Measurements from ENCODE around the gene CROCC2. TPM values are rescaled to one million over a fixed set of nuclear protein-coding genes. Genes with fewer than 3 reads are reported as not detected.

The CROCC2 gene
- total and polyA plus RNA-seq, 2 of the 13 experiments (the other 11 are each of a cell fraction or from before 2014, with no cell fraction given) = not detected

DNA sequence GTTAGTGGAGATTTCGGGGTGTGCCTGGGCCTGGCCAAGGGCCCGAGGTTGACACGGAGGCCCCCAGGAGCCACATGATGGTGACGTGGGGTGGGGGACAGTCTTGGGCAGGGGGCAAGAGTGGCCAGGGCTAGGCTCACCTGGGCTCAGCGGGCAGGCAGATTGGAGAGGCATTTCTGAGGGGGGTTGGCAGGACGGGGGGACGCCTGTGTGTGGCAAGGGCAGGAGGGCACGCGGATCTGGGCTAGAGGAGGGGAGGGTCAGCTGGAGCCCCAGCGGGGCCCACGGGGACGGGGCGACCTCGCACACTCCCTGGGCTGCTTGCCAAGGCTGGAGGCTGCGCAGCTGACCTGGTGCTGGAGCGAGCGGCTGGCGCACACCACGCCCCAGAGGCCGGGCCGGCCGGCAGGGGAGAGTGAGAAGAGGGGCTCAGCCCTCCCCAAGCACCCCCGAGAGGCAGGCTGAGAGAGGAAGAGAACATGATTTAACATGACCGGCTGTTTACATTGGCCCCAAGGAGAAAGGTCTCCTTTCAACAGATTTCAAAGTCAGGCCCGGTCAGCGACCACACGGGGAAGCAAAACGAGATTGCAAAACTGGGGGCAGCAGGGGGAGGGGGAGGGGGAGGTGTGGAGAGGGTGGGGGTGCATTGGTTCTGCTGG is 54.3 kb downstream of the CROCC2 start (continued):
- peak; percentile 91; the same call in 1 of the 2 replicates for TF ChIP-seq ZNF558 (CRISPR knock-in tag; IDR thresholded peaks at IDR 0.05; ENCODE audit: borderline replicate concordance)
- peak; percentile 81 for TF ChIP-seq RBFOX2 (IDR thresholded peaks at IDR 0.05; ENCODE audit: low read depth, low read length)
- TF ChIP-seq, protein P1, sequence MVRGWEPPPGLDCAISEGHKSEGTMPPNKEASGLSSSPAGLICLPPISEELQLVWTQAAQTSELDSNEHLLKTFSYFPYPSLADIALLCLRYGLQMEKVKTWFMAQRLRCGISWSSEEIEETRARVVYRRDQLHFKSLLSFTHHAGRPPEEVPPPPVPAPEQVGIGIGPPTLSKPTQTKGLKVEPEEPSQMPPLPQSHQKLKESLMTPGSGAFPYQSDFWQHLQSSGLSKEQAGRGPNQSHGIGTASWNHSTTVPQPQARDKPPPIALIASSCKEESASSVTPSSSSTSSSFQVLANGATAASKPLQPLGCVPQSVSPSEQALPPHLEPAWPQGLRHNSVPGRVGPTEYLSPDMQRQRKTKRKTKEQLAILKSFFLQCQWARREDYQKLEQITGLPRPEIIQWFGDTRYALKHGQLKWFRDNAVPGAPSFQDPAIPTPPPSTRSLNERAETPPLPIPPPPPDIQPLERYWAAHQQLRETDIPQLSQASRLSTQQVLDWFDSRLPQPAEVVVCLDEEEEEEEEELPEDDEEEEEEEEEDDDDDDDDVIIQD (CRISPR knock-in tag; IDR thresholded peaks at IDR 0.05; ENCODE audit: low read depth) = no peak
- no peak for TF ChIP-seq SUZ12 (IDR thresholded peaks at IDR 0.05; ENCODE audit: low read depth, low read length)
- TF ChIP-seq, protein P2, sequence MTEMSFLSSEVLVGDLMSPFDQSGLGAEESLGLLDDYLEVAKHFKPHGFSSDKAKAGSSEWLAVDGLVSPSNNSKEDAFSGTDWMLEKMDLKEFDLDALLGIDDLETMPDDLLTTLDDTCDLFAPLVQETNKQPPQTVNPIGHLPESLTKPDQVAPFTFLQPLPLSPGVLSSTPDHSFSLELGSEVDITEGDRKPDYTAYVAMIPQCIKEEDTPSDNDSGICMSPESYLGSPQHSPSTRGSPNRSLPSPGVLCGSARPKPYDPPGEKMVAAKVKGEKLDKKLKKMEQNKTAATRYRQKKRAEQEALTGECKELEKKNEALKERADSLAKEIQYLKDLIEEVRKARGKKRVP (CRISPR knock-in tag; IDR thresholded peaks at IDR 0.05) = peak in 1 of 2 experiments; percentile 86; a peak in 2 of 4 replicates
- TF ChIP-seq, protein P3, sequence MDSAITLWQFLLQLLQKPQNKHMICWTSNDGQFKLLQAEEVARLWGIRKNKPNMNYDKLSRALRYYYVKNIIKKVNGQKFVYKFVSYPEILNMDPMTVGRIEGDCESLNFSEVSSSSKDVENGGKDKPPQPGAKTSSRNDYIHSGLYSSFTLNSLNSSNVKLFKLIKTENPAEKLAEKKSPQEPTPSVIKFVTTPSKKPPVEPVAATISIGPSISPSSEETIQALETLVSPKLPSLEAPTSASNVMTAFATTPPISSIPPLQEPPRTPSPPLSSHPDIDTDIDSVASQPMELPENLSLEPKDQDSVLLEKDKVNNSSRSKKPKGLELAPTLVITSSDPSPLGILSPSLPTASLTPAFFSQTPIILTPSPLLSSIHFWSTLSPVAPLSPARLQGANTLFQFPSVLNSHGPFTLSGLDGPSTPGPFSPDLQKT (CRISPR knock-in tag; IDR thresholded peaks at IDR 0.05; ENCODE audit: borderline replicate concordance) = no peak
- TF ChIP-seq BCL6 (CRISPR knock-in tag; IDR thresholded peaks at IDR 0.05) = peak; percentile 41
- TF ChIP-seq THAP11 (CRISPR knock-in tag; IDR thresholded peaks at IDR 0.05) = peak; percentile 70
- TF ChIP-seq, protein P4, sequence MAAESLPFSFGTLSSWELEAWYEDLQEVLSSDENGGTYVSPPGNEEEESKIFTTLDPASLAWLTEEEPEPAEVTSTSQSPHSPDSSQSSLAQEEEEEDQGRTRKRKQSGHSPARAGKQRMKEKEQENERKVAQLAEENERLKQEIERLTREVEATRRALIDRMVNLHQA (CRISPR knock-in tag; IDR thresholded peaks at IDR 0.05) = 0 out of 2 replicates have a peak, but pooled peaks have one; percentile 29
- peak; percentile 38; the same call in 1 of the 2 replicates for TF ChIP-seq TGIF2 (CRISPR knock-in tag; IDR thresholded peaks at IDR 0.05)
- peak; percentile 85 for TF ChIP-seq HOXA3 (CRISPR knock-in tag; IDR thresholded peaks at IDR 0.05)
- TF ChIP-seq NCOA2 (CRISPR knock-in tag; IDR thresholded peaks at IDR 0.05) = peak; percentile 80; the same call in 1 of the 2 replicates
- no peak for TF ChIP-seq XBP1 (CRISPR knock-in tag; IDR thresholded peaks at IDR 0.05)
- TF ChIP-seq ZNF253 (CRISPR knock-in tag; IDR thresholded peaks at IDR 0.05; ENCODE audit: borderline replicate concordance) = no peak
- peak; percentile 82; the same call in 1 of the 2 replicates for TF ChIP-seq FOXK1 (CRISPR knock-in tag; IDR thresholded peaks at IDR 0.05; ENCODE audit: borderline replicate concordance, low read depth)
- TF ChIP-seq, protein P5, sequence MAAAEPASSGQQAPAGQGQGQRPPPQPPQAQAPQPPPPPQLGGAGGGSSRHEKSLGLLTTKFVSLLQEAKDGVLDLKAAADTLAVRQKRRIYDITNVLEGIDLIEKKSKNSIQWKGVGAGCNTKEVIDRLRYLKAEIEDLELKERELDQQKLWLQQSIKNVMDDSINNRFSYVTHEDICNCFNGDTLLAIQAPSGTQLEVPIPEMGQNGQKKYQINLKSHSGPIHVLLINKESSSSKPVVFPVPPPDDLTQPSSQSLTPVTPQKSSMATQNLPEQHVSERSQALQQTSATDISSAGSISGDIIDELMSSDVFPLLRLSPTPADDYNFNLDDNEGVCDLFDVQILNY (CRISPR knock-in tag; conservative IDR thresholded peaks at IDR 0.05) = no peak
- TF ChIP-seq, protein P6, sequence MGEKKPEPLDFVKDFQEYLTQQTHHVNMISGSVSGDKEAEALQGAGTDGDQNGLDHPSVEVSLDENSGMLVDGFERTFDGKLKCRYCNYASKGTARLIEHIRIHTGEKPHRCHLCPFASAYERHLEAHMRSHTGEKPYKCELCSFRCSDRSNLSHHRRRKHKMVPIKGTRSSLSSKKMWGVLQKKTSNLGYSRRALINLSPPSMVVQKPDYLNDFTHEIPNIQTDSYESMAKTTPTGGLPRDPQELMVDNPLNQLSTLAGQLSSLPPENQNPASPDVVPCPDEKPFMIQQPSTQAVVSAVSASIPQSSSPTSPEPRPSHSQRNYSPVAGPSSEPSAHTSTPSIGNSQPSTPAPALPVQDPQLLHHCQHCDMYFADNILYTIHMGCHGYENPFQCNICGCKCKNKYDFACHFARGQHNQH (CRISPR knock-in tag; IDR thresholded peaks at IDR 0.05) = peak; percentile 48; the same call in 1 of the 2 replicates
- no peak for TF ChIP-seq SCMH1 (CRISPR knock-in tag; IDR thresholded peaks at IDR 0.05; ENCODE audit: borderline replicate concordance)
- TF ChIP-seq ZNF224 (CRISPR knock-in tag; IDR thresholded peaks at IDR 0.05) = peak; percentile 84; the same call in 1 of the 2 replicates
- TF ChIP-seq ETV6 (CRISPR knock-in tag; conservative IDR thresholded peaks at IDR 0.05) = no peak
- TF ChIP-seq ZNF225 (CRISPR knock-in tag; IDR thresholded peaks at IDR 0.05) = peak; percentile 77; the same call in 1 of the 2 replicates
- TF ChIP-seq, protein P7, sequence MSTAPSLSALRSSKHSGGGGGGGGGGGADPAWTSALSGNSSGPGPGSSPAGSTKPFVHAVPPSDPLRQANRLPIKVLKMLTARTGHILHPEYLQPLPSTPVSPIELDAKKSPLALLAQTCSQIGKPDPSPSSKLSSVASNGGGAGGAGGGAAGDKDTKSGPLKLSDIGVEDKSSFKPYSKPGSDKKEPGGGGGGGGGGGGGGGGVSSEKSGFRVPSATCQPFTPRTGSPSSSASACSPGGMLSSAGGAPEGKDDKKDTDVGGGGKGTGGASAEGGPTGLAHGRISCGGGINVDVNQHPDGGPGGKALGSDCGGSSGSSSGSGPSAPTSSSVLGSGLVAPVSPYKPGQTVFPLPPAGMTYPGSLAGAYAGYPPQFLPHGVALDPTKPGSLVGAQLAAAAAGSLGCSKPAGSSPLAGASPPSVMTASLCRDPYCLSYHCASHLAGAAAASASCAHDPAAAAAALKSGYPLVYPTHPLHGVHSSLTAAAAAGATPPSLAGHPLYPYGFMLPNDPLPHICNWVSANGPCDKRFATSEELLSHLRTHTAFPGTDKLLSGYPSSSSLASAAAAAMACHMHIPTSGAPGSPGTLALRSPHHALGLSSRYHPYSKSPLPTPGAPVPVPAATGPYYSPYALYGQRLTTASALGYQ (CRISPR knock-in tag; IDR thresholded peaks at IDR 0.05) = no peak; the same call in 1 of the 2 replicates

Measured in HepG2 (cell line).